ENCODE results near the gene UGT1A9.

Gene UGT1A9

GRCh38 chr2:233779722-233780121, 108.0 kb downstream of the UGT1A9 start:
- Histone ChIP-seq H3K4me3 (ENCODE audit: control insufficient read depth in 1 of 7, extremely low read depth in 1 of 7, insufficient read depth in 4 of 7, low read depth in 2 of 7, low read length in 6 of 7) (no peak overlapping the region), H3K9me3 (ENCODE audit: control extremely low read depth in 1 of 5, control insufficient read depth in 4 of 5, insufficient read depth in 2 of 5, low read depth in 1 of 5, low read length in 4 of 5) (peaks cover 0 to 14% (median 2%) of the 10 kb centered on the region in 5 experiments), H3K36me3 (ENCODE audit: control insufficient read depth in 4 of 4, insufficient read depth in 4 of 4, low read length in 3 of 4) (no peaks in the 10 kb centered on the region), H3K27ac (ENCODE audit: insufficient read depth in 1 of 2, low read depth in 1 of 2, low read length in 2 of 2, poor library complexity in 1 of 2, severe bottlenecking in 2 of 2) (no peak overlapping the region), H3K27me3 (replicated peaks in 2 of 5; ENCODE audit: control insufficient read depth in 4 of 5, insufficient read depth in 5 of 5, low read length in 4 of 5) (peaks cover 0 to 3% (median 0%) of the 10 kb centered on the region in 5 experiments), H3K4me1 (ENCODE audit: control extremely low read depth in 1 of 4, control insufficient read depth in 4 of 4, insufficient read depth in 4 of 4, low read length in 3 of 4) (no peaks in the 10 kb centered on the region)
- WGBS (ENCODE audit: insufficient coverage) = 100% methylated on average over 2 of the region's 4 CpGs
- ChIA-PET POLR2A (no interaction called here), CTCF (interaction anchor here (0.8 kb wide), 1 partner anchor 69 kb away, joined by 3 read pairs; no protein-coding TSS in a partner anchor)
- DNase-seq = no peak

GRCh38 chr2:233780771-233781170, 109.1 kb downstream of the UGT1A9 start:
- ChIA-PET CTCF (no interaction called here), POLR2A (no interaction called here)
- H3K4me1 ChIP-seq (ENCODE audit: control extremely low read depth in 1 of 4, control insufficient read depth in 4 of 4, insufficient read depth in 4 of 4, low read length in 3 of 4) = no peaks in the 10 kb centered on the region
- no peak for DNase-seq
- no CpG with 5 or more reads among the region's 4 CpGs for WGBS (ENCODE audit: insufficient coverage)
- no peak overlapping the region for H3K4me3 ChIP-seq (ENCODE audit: control insufficient read depth in 1 of 7, extremely low read depth in 1 of 7, insufficient read depth in 4 of 7, low read depth in 2 of 7, low read length in 6 of 7)
- H3K9me3 ChIP-seq (ENCODE audit: control extremely low read depth in 1 of 5, control insufficient read depth in 4 of 5, insufficient read depth in 2 of 5, low read depth in 1 of 5, low read length in 4 of 5) = peaks cover 0 to 10% (median 3%) of the 10 kb centered on the region in 5 experiments
- H3K27ac ChIP-seq (ENCODE audit: insufficient read depth in 1 of 2, low read depth in 1 of 2, low read length in 2 of 2, poor library complexity in 1 of 2, severe bottlenecking in 2 of 2) = no peak overlapping the region
- peaks cover 0 to 3% (median 0%) of the 10 kb centered on the region in 5 experiments for H3K27me3 ChIP-seq (replicated peaks in 2 of 5; ENCODE audit: control insufficient read depth in 4 of 5, insufficient read depth in 5 of 5, low read length in 4 of 5)
- no peaks in the 10 kb centered on the region for H3K36me3 ChIP-seq (ENCODE audit: control insufficient read depth in 4 of 4, insufficient read depth in 4 of 4, low read length in 3 of 4)

- DNase-seq = no peak
- Histone ChIP-seq H3K4me3 (ENCODE audit: control insufficient read depth in 1 of 7, extremely low read depth in 1 of 7, insufficient read depth in 4 of 7, low read depth in 2 of 7, low read length in 6 of 7) (no peak overlapping the region), H3K4me1 (ENCODE audit: control extremely low read depth in 1 of 4, control insufficient read depth in 4 of 4, insufficient read depth in 4 of 4, low read length in 3 of 4) (no peaks in the 10 kb centered on the region), H3K36me3 (ENCODE audit: control insufficient read depth in 4 of 4, insufficient read depth in 4 of 4, low read length in 3 of 4) (no peaks in the 10 kb centered on the region), H3K27ac (ENCODE audit: insufficient read depth in 1 of 2, low read depth in 1 of 2, low read length in 2 of 2, poor library complexity in 1 of 2, severe bottlenecking in 2 of 2) (no peak overlapping the region), H3K27me3 (replicated peaks in 2 of 5; ENCODE audit: control insufficient read depth in 4 of 5, insufficient read depth in 5 of 5, low read length in 4 of 5) (peaks cover 0 to 4% (median 0%) of the 10 kb centered on the region in 5 experiments), H3K9me3 (ENCODE audit: control extremely low read depth in 1 of 5, control insufficient read depth in 4 of 5, insufficient read depth in 2 of 5, low read depth in 1 of 5, low read length in 4 of 5) (peaks cover 0 to 7% (median 0%) of the 10 kb centered on the region in 5 experiments)
- ChIA-PET POLR2A (no interaction called here), CTCF (no interaction called here)
- 98% methylated on average over 5 of the region's 7 CpGs for WGBS (ENCODE audit: insufficient coverage)
These were observed 117.9 kb downstream of the UGT1A9 start for GRCh38 chr2:233789554-233789953.

- 94% methylated on average over 16 of the region's 18 CpGs for WGBS (ENCODE audit: insufficient coverage)
- Histone ChIP-seq H3K27me3 (replicated peaks in 2 of 5; ENCODE audit: control insufficient read depth in 4 of 5, insufficient read depth in 5 of 5, low read length in 4 of 5) (peaks cover 0 to 4% (median 0%) of the 10 kb centered on the region in 5 experiments), H3K27ac (ENCODE audit: insufficient read depth in 1 of 2, low read depth in 1 of 2, low read length in 2 of 2, poor library complexity in 1 of 2, severe bottlenecking in 2 of 2) (no peak overlapping the region), H3K4me3 (ENCODE audit: control insufficient read depth in 1 of 7, extremely low read depth in 1 of 7, insufficient read depth in 4 of 7, low read depth in 2 of 7, low read length in 6 of 7) (no peak overlapping the region), H3K36me3 (ENCODE audit: control insufficient read depth in 4 of 4, insufficient read depth in 4 of 4, low read length in 3 of 4) (no peaks in the 10 kb centered on the region), H3K9me3 (ENCODE audit: control extremely low read depth in 1 of 5, control insufficient read depth in 4 of 5, insufficient read depth in 2 of 5, low read depth in 1 of 5, low read length in 4 of 5) (no peaks in the 10 kb centered on the region), H3K4me1 (ENCODE audit: control extremely low read depth in 1 of 4, control insufficient read depth in 4 of 4, insufficient read depth in 4 of 4, low read length in 3 of 4) (no peaks in the 10 kb centered on the region)
- ChIA-PET POLR2A (no interaction called here), CTCF (no interaction called here)
- DNase-seq = no peak
These were observed 119.6 kb downstream of the UGT1A9 start for GRCh38 chr2:233791151-233791882.

- CTCF ChIA-PET = no interaction called here
- Histone ChIP-seq H3K27ac (ENCODE audit: insufficient read depth in 1 of 2, low read depth in 1 of 2, low read length in 2 of 2, poor library complexity in 1 of 2, severe bottlenecking in 2 of 2) (no peak overlapping the region), H3K27me3 (replicated peaks in 2 of 5; ENCODE audit: control insufficient read depth in 4 of 5, insufficient read depth in 5 of 5, low read length in 4 of 5) (peaks cover 0 to 4% (median 0%) of the 10 kb centered on the region in 5 experiments), H3K4me1 (ENCODE audit: control extremely low read depth in 1 of 4, control insufficient read depth in 4 of 4, insufficient read depth in 4 of 4, low read length in 3 of 4) (no peaks in the 10 kb centered on the region), H3K4me3 (ENCODE audit: control insufficient read depth in 1 of 7, extremely low read depth in 1 of 7, insufficient read depth in 4 of 7, low read depth in 2 of 7, low read length in 6 of 7) (no peak overlapping the region), H3K36me3 (ENCODE audit: control insufficient read depth in 4 of 4, insufficient read depth in 4 of 4, low read length in 3 of 4) (no peaks in the 10 kb centered on the region), H3K9me3 (ENCODE audit: control extremely low read depth in 1 of 5, control insufficient read depth in 4 of 5, insufficient read depth in 2 of 5, low read depth in 1 of 5, low read length in 4 of 5) (no peaks in the 10 kb centered on the region)
- POLR2A ChIA-PET = no interaction called here
- no peak for DNase-seq
- 94% methylated on average over 9 of the region's 9 CpGs for WGBS (ENCODE audit: insufficient coverage)
These were observed 120.2 kb downstream of the UGT1A9 start for GRCh38 chr2:233791883-233792329.

- DNase-seq = no peak
- ChIA-PET CTCF (no interaction called here), POLR2A (no interaction called here)
- Histone ChIP-seq H3K4me1 (ENCODE audit: control extremely low read depth in 1 of 4, control insufficient read depth in 4 of 4, insufficient read depth in 4 of 4, low read length in 3 of 4) (no peaks in the 10 kb centered on the region), H3K4me3 (ENCODE audit: control insufficient read depth in 1 of 7, extremely low read depth in 1 of 7, insufficient read depth in 4 of 7, low read depth in 2 of 7, low read length in 6 of 7) (no peak overlapping the region), H3K27me3 (replicated peaks in 2 of 5; ENCODE audit: control insufficient read depth in 4 of 5, insufficient read depth in 5 of 5, low read length in 4 of 5) (peaks cover 0 to 4% (median 0%) of the 10 kb centered on the region in 5 experiments), H3K9me3 (ENCODE audit: control extremely low read depth in 1 of 5, control insufficient read depth in 4 of 5, insufficient read depth in 2 of 5, low read depth in 1 of 5, low read length in 4 of 5) (no peaks in the 10 kb centered on the region), H3K36me3 (ENCODE audit: control insufficient read depth in 4 of 4, insufficient read depth in 4 of 4, low read length in 3 of 4) (no peaks in the 10 kb centered on the region), H3K27ac (ENCODE audit: insufficient read depth in 1 of 2, low read depth in 1 of 2, low read length in 2 of 2, poor library complexity in 1 of 2, severe bottlenecking in 2 of 2) (no peak overlapping the region)
- 98% methylated on average over 7 of the region's 7 CpGs for WGBS (ENCODE audit: insufficient coverage)
These were observed 121.0 kb downstream of the UGT1A9 start for GRCh38 chr2:233792720-233793119.

- H3K4me1 ChIP-seq (ENCODE audit: control extremely low read depth in 1 of 4, control insufficient read depth in 4 of 4, insufficient read depth in 4 of 4, low read length in 3 of 4) = no peaks in the 10 kb centered on the region
- ChIA-PET CTCF (no interaction called here), POLR2A (no interaction called here)
- 86% methylated on average over 16 of the region's 18 CpGs for WGBS (ENCODE audit: insufficient coverage)
- H3K9me3 ChIP-seq (ENCODE audit: control extremely low read depth in 1 of 5, control insufficient read depth in 4 of 5, insufficient read depth in 2 of 5, low read depth in 1 of 5, low read length in 4 of 5) = no peaks in the 10 kb centered on the region
- no peak overlapping the region for H3K4me3 ChIP-seq (ENCODE audit: control insufficient read depth in 1 of 7, extremely low read depth in 1 of 7, insufficient read depth in 4 of 7, low read depth in 2 of 7, low read length in 6 of 7)
- H3K27me3 ChIP-seq (replicated peaks in 2 of 5; ENCODE audit: control insufficient read depth in 4 of 5, insufficient read depth in 5 of 5, low read length in 4 of 5) = peaks cover 0 to 4% (median 0%) of the 10 kb centered on the region in 5 experiments
- DNase-seq = no peak
- H3K36me3 ChIP-seq (ENCODE audit: control insufficient read depth in 4 of 4, insufficient read depth in 4 of 4, low read length in 3 of 4) = no peaks in the 10 kb centered on the region
- H3K27ac ChIP-seq (ENCODE audit: insufficient read depth in 1 of 2, low read depth in 1 of 2, low read length in 2 of 2, poor library complexity in 1 of 2, severe bottlenecking in 2 of 2) = no peak overlapping the region
These were observed 121.9 kb downstream of the UGT1A9 start for GRCh38 chr2:233793465-233794127.

Data from common myeloid progenitor, CD34-positive (primary cell).